Dendritic cell treated with granulocyte-macrophage colony-stimulating factor and Interleukin-4, amounts not matched to agents 40 ng/mL and 50 ng/mL, for 4 days (primary cell): ENCODE measurements around the gene ATP11A.
A peak's percentile ranks its signal among the peaks of the same experiment; 100 is the strongest.
"Not testable (repeated sequence)": the region's sequence is repeated elsewhere in the genome, so short reads cannot be mapped to it uniquely, and the experiment has no call there.

Source experiments
- H3K27ac Mint-ChIP-seq: one replicate; pipeline ENCODE4 v1.8.0; 2022; ENCODE audit warnings: mild to moderate bottlenecking, mixed read lengths
- H3K27me3 Mint-ChIP-seq: one replicate; pipeline ENCODE4 v1.8.0; 2022; ENCODE audit warnings: mild to moderate bottlenecking, mixed read lengths
- H3K36me3 Mint-ChIP-seq: one replicate; pipeline ENCODE4 v1.8.0; 2022; ENCODE audit warnings: low read depth, mixed read lengths
- H3K4me1 Mint-ChIP-seq: one replicate; pipeline ENCODE4 v1.8.0; 2022; ENCODE audit warnings: low read depth, mixed read lengths
- H3K4me3 Mint-ChIP-seq: one replicate; pipeline ENCODE4 v1.8.0; 2022; ENCODE audit warnings: mild to moderate bottlenecking, moderate library complexity, mixed read lengths
- H3K9me3 Mint-ChIP-seq: one replicate; pipeline ENCODE4 v1.8.0; 2022; ENCODE audit warnings: mixed read lengths
- intact Hi-C: fragments of 100-400 bp; cut with micrococcal nuclease; formaldehyde crosslinking; loops from one replicate; pipeline ENCODE4 v1.15.0; 2022

ATP11A gene

GRCh38 chr13:112703449-112704284 lies 13.8 kb downstream of the ATP11A start:
- Mint-ChIP-seq H3K4me3 (no peak overlapping the region), H3K4me1 (peaks cover 60% of the 10 kb centered on the region), H3K27me3 (no peaks in the 10 kb centered on the region), H3K27ac (no peak overlapping the region), H3K9me3 (no peaks in the 10 kb centered on the region), H3K36me3 (peaks cover 59% of the 10 kb centered on the region)
- intact Hi-C loops, result no loop called here

DNA sequence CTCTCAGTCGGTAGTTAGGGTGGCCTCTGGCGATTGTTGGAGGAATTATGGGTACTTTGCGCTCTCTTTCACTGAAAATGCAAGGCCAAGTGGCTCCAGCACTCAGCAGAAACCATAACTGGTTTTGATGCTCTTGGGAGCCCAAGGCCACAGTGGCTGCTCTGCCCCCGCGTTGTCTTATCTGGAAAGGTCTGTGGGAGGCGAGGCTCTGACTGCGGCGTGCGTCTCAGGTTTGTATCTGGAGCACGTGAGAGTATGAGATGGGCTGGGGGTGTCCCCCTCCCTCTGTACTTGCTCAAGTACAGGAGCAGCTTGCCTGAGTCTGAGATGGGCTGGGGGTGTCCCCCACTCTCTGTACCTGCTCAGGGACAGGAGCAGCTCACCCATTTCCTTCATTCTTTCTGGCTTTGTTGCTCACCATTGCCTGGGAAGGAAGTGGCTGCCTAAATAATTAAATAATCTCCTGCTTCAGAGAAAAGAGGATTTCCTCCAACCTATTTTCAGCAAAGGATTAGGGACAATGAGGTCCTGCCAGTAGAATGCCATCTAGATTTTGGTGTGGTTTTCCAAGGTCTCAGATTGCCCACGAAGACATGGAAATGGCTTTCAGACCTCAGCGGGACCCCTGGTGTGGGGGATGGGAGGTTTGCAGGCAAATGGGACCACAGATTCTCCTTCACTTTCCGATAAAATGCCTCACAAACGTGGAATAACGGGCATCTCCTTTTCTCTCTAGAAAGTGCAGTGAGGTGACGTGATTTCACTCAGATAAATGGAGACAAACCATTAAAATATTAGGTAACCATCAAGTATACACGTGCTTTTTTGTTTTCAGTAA lies 14.7 kb downstream of the ATP11A start:
- intact Hi-C loops, result no loop called here
- H3K27ac Mint-ChIP-seq, result no peak overlapping the region
- H3K4me3 Mint-ChIP-seq, result no peak overlapping the region
- peaks cover 61% of the 10 kb centered on the region for H3K36me3 Mint-ChIP-seq
- H3K4me1 Mint-ChIP-seq, result peaks cover 61% of the 10 kb centered on the region
- no peaks in the 10 kb centered on the region for H3K9me3 Mint-ChIP-seq
- no peaks in the 10 kb centered on the region for H3K27me3 Mint-ChIP-seq

- H3K4me1 Mint-ChIP-seq, result peaks cover 62% of the 10 kb centered on the region
- H3K36me3 Mint-ChIP-seq, result peaks cover 61% of the 10 kb centered on the region
- no peaks in the 10 kb centered on the region for H3K27me3 Mint-ChIP-seq
- no peak overlapping the region for H3K27ac Mint-ChIP-seq
- H3K9me3 Mint-ChIP-seq, result no peaks in the 10 kb centered on the region
- no peak overlapping the region for H3K4me3 Mint-ChIP-seq
- intact Hi-C loops, result no loop called here
Observed at GRCh38 chr13:112705286-112705685, 15.4 kb downstream of the ATP11A start.

DNA sequence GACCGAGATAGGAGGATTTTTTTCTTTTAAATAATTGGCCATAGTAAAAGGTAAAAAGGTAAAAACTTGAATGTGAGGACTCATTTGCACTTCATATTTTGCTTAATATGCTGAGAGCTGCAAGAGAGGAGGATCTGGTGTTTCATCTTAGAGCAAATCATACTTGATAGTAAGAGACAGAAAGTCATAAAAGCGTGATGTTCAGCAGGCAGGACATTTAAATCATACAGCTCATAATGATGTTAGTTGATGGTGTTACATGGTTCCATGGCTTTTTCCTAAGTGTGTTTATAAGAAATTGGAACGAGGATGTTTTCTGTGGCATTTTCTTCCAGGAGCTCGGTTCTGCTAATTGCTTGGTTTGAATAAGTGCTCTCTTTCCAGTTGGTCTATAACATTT lies 16.3 kb downstream of the ATP11A start:
- Mint-ChIP-seq H3K27me3 (no peaks in the 10 kb centered on the region), H3K4me3 (no peak overlapping the region), H3K27ac (no peak overlapping the region), H3K4me1 (peaks cover 62% of the 10 kb centered on the region), H3K36me3 (peaks cover 55% of the 10 kb centered on the region), H3K9me3 (no peaks in the 10 kb centered on the region)
- intact Hi-C loops, result no loop called here

DNA sequence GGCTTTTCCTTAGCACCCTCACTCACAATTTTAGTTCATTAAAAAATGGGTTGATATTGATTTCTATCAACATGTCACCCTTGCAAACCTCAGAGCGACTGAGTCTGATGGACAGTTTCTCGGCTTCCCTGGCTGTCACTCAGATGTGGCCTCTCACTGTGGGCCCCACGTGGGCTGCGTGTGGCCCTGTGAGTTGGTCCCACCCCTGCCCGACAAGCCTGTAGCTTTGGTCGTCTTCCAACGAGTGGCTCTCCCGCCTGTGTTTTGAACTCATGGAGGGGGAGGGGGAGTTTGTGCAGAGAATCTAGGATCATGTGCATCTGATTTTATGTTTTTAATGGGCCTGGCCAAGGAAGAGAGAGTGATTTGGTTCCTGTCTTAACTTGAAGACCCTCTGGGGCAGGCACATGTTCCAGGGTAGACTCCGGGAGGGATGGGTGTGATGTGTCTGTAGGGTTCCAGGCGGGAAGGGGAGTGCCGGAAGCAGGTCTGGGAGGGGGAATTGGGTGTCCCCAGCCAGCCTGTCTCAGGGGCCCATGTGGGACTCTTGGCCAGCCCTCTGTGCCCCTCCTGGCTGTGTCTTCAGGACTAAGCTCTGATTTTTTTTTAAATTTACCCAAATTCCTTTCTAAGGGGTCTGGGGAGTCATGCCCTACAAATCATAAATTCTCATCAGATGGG lies 18.9 kb downstream of the ATP11A start:
- H3K9me3 Mint-ChIP-seq, result no peaks in the 10 kb centered on the region
- H3K4me3 Mint-ChIP-seq, result no peak overlapping the region
- H3K27ac Mint-ChIP-seq, result peak overlapping the region; percentile 49
- no peaks in the 10 kb centered on the region for H3K27me3 Mint-ChIP-seq
- H3K4me1 Mint-ChIP-seq, result peaks cover 45% of the 10 kb centered on the region
- peaks cover 37% of the 10 kb centered on the region for H3K36me3 Mint-ChIP-seq
- intact Hi-C loops, result no loop called here

GRCh38 chr13:112709316-112709715 lies 19.5 kb downstream of the ATP11A start:
- H3K27me3 Mint-ChIP-seq, H3K9me3 Mint-ChIP-seq, H3K4me3 Mint-ChIP-seq, H3K27ac Mint-ChIP-seq, intact Hi-C loops: not testable (repeated sequence)
- Mint-ChIP-seq H3K36me3 (peaks cover 33% of the 10 kb centered on the region), H3K4me1 (peaks cover 44% of the 10 kb centered on the region)

DNA sequence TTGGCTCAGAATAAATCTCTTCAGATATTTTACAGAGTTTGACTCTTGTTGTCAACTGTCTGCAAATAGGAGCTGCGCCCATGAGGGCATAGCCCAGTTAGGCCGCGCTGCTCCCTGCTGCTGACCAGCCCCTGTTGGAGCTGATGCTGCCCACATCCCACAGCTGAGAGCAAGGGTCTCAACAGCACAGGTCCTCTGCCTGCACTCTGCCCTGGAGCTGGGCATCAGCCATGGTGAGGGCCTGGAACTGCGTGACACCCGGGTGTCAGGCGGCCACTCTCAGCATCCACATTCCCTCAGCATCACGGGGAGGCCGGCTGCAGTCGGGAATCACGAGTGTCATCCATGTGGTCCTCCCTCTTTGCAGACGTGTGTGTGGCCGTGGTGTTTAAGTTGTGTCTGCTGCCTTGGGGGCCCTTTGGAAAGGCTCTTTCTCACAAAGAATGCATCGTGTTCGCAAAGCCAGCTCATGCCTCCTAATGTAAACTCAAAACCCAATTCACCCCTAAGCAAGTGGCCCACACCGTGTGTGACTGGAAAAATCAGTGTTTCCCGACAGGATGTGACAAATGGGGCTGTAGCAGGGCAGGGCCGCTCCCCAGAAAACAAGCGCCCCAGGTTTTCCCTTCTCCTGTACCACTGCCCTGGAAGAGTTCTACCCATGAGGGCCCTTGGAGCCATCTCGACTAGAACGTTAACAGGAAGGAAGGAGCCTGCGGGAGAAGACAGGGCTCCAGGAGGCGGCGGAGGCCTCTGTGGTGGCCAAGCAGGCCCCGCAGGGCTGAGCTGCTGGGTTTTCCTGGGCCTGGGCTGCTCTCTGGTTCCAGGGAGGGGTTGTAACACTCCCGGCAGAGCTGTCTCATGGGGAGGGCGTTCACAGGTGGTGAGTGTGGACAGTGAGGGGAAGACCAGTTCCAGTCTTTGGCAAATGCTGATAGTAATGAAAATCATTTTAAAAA lies 20.3 kb downstream of the ATP11A start:
- no peak overlapping the region for H3K27ac Mint-ChIP-seq
- H3K27me3 Mint-ChIP-seq, result no peaks in the 10 kb centered on the region

GRCh38 chr13:112710855-112711527 lies 21.2 kb downstream of the ATP11A start:
- Mint-ChIP-seq H3K4me1 (peaks cover 40% of the 10 kb centered on the region), H3K36me3 (peaks cover 46% of the 10 kb centered on the region), H3K4me3 (no peak overlapping the region), H3K9me3 (no peaks in the 10 kb centered on the region), H3K27ac (no peak overlapping the region), H3K27me3 (no peaks in the 10 kb centered on the region)
- intact Hi-C loops, result no loop called here

More for the DNA sequence above, 20.3 kb downstream of the ATP11A start:
- H3K9me3 Mint-ChIP-seq, result no peaks in the 10 kb centered on the region
- intact Hi-C loops, result no loop called here
- H3K4me3 Mint-ChIP-seq, result no peak overlapping the region
- H3K4me1 Mint-ChIP-seq, result peaks cover 38% of the 10 kb centered on the region
- H3K36me3 Mint-ChIP-seq, result peaks cover 37% of the 10 kb centered on the region

- H3K27ac Mint-ChIP-seq, result no peak overlapping the region
- H3K9me3 Mint-ChIP-seq, result no peaks in the 10 kb centered on the region
- intact Hi-C loops, result no loop called here
- no peaks in the 10 kb centered on the region for H3K27me3 Mint-ChIP-seq
- H3K36me3 Mint-ChIP-seq, result peaks cover 51% of the 10 kb centered on the region
- H3K4me3 Mint-ChIP-seq, result no peak overlapping the region
- H3K4me1 Mint-ChIP-seq, result peaks cover 43% of the 10 kb centered on the region
Observed at GRCh38 chr13:112711528-112712265, 21.9 kb downstream of the ATP11A start.

- no peak overlapping the region for H3K4me3 Mint-ChIP-seq
- peaks cover 49% of the 10 kb centered on the region for H3K36me3 Mint-ChIP-seq
- H3K4me1 Mint-ChIP-seq, result peaks cover 43% of the 10 kb centered on the region
- no peaks in the 10 kb centered on the region for H3K9me3 Mint-ChIP-seq
- intact Hi-C loops, result no loop called here
- H3K27ac Mint-ChIP-seq, result no peak overlapping the region
- no peaks in the 10 kb centered on the region for H3K27me3 Mint-ChIP-seq
Observed at GRCh38 chr13:112712451-112713207, 22.8 kb downstream of the ATP11A start.

- intact Hi-C loops, result no loop called here
- Mint-ChIP-seq H3K27ac (no peak overlapping the region), H3K4me1 (peaks cover 40% of the 10 kb centered on the region), H3K9me3 (no peaks in the 10 kb centered on the region), H3K36me3 (peaks cover 47% of the 10 kb centered on the region), H3K27me3 (no peaks in the 10 kb centered on the region), H3K4me3 (no peak overlapping the region)
Observed at GRCh38 chr13:112713517-112714253, 23.8 kb downstream of the ATP11A start.
